Fibroblast of mammary gland (primary cell): Measurements from ENCODE around the gene DARS1.

ENCODE experiments used
- DNase-seq: peaks from one replicate; pipeline ENCODE4 v3.0.0-alpha.2; 2010; ENCODE audit warnings: low read depth
- H3K4me3 ChIP-seq: 2 replicates; pipeline ENCODE4 v1.5.1; 2011; ENCODE audit warnings: low read depth, mild to moderate bottlenecking, low read length, moderate library complexity; ENCODE audit not compliant: control insufficient read depth
- CTCF ChIP-seq: conservative IDR thresholded peaks from 2 replicates; pipeline ENCODE4 v1.5.1; 2011; ENCODE audit warnings: low read depth, low read length, inconsistent platforms; ENCODE audit not compliant: control insufficient read depth, insufficient read depth

DARS1 gene

GRCh38 chr2:136001131-136001530, 15.7 kb upstream of the DARS1 start:
- no peak for DNase-seq
- no peak overlapping the region for H3K4me3 ChIP-seq
- no peak for TF ChIP-seq CTCF

GRCh38 chr2:136000502-136000901, 15.1 kb upstream of the DARS1 start:
- DNase-seq: no peak
- H3K4me3 ChIP-seq: no peak overlapping the region
- no peak for TF ChIP-seq CTCF

GRCh38 chr2:135999899-136000298, 14.5 kb upstream of the DARS1 start:
- no peak overlapping the region for H3K4me3 ChIP-seq
- no peak for DNase-seq

GRCh38 chr2:135998879-135999278, 13.5 kb upstream of the DARS1 start:
- no peak for TF ChIP-seq CTCF
- no peak for DNase-seq
- no peak overlapping the region for H3K4me3 ChIP-seq

More at GRCh38 chr2:135999899-136000298, 14.5 kb upstream of the DARS1 start:
- no peak for TF ChIP-seq CTCF

- no peak overlapping the region for H3K4me3 ChIP-seq
- DNase-seq: no peak
- TF ChIP-seq CTCF: no peak
Observed at GRCh38 chr2:135997380-135997779, 12.0 kb upstream of the DARS1 start.

GRCh38 chr2:135996304-135996703, 10.9 kb upstream of the DARS1 start:
- TF ChIP-seq CTCF: no peak
- no peak for DNase-seq
- H3K4me3 ChIP-seq: no peak overlapping the region

GRCh38 chr2:135994281-135994680, 8.9 kb upstream of the DARS1 start:
- no peak overlapping the region for H3K4me3 ChIP-seq
- no peak for DNase-seq
- no peak for TF ChIP-seq CTCF
